HepG2 (cell line): Measurements from ENCODE around the gene CD58. TPM values are rescaled to one million over a fixed set of nuclear protein-coding genes. Genes with fewer than 3 reads are reported as not detected.
A peak's percentile ranks its signal among the peaks of the same experiment; 100 is the strongest.

Experiments used
- ASH2L ChIP-seq: fragments of 300-600, 200-600 bp; sonication (generic); IDR thresholded peaks from 2 replicates; pipeline ENCODE4 v1.7.0; 2017; ENCODE audit warnings: low read depth, mild to moderate bottlenecking, moderate library complexity, mixed read lengths, low read length; ENCODE audit not compliant: insufficient read length
- BHLHE40 ChIP-seq: IDR thresholded peaks from 2 replicates; pipeline ENCODE4 v1.6.1; 2011; ENCODE audit warnings: low read length, improper control_type of control experiment
- ERF ChIP-seq: IDR thresholded peaks from 2 replicates; pipeline ENCODE4 v1.6.1; 2018; ENCODE audit warnings: missing biosample characterization, missing genetic modification reagents
- HMGA1 ChIP-seq: sonication (generic); formaldehyde crosslinking; conservative IDR thresholded peaks from 2 replicates; pipeline ENCODE4 v1.4.0; 2020; ENCODE audit warnings: missing genetic modification reagents
- KAT8 ChIP-seq: IDR thresholded peaks from 2 replicates; pipeline ENCODE4 v1.6.1; 2016; ENCODE audit warnings: missing genetic modification reagents, missing compliant biosample characterization
- KIAA2018 ChIP-seq: sonication (generic); formaldehyde crosslinking; IDR thresholded peaks from 2 replicates; pipeline ENCODE4 v1.5.0; 2020; ENCODE audit warnings: mild to moderate bottlenecking, missing genetic modification reagents, borderline replicate concordance
- MIER3 ChIP-seq: IDR thresholded peaks from 2 replicates; pipeline ENCODE4 v1.6.1; 2016; ENCODE audit warnings: missing compliant biosample characterization, borderline replicate concordance
- PLRG1 ChIP-seq: fragments of 450-650 bp; conservative IDR thresholded peaks from 2 replicates; pipeline ENCODE4 v1.6.1; 2016
- RBFOX2 ChIP-seq: fragments of 200-400 bp; formaldehyde crosslinking; IDR thresholded peaks from 2 replicates; pipeline ENCODE4 v1.6.1; 2017; ENCODE audit warnings: low read depth, mild to moderate bottlenecking, low read length
- SMAD9 ChIP-seq: sonication (generic); formaldehyde crosslinking; IDR thresholded peaks from 2 replicates; pipeline ENCODE4 v1.5.1; 2020; ENCODE audit warnings: mild to moderate bottlenecking, missing genetic modification reagents
- TAF1 ChIP-seq: sonication (generic); formaldehyde crosslinking; IDR thresholded peaks from 2 replicates; pipeline ENCODE4 v1.4.0; 2020; ENCODE audit warnings: missing genetic modification reagents
- ZFP91 ChIP-seq: sonication (generic); formaldehyde crosslinking; IDR thresholded peaks from 2 replicates; pipeline ENCODE4 v1.9.0; 2022; ENCODE audit warnings: missing genetic modification reagents, mild to moderate bottlenecking, borderline replicate concordance
- ZNF160 ChIP-seq: sonication (generic); formaldehyde crosslinking; IDR thresholded peaks from 2 replicates; pipeline ENCODE4 v1.8.0; 2022; ENCODE audit warnings: mild to moderate bottlenecking, inconsistent platforms, missing genetic modification reagents
- ZNF280B ChIP-seq: sonication (generic); formaldehyde crosslinking; IDR thresholded peaks from 2 replicates; pipeline ENCODE4 v1.5.0; 2020; ENCODE audit warnings: missing genetic modification reagents, mild to moderate bottlenecking, borderline replicate concordance
- ZNF468 ChIP-seq: sonication (generic); formaldehyde crosslinking; IDR thresholded peaks from 2 replicates; pipeline ENCODE4 v1.8.0; 2022; ENCODE audit warnings: mild to moderate bottlenecking, moderate library complexity, missing genetic modification reagents
- ZNF549 ChIP-seq: sonication (generic); formaldehyde crosslinking; IDR thresholded peaks from 2 replicates; pipeline ENCODE4 v1.5.0; 2020; ENCODE audit warnings: missing genetic modification reagents
- ZNF564 ChIP-seq: sonication (generic); formaldehyde crosslinking; IDR thresholded peaks from 2 replicates; pipeline ENCODE4 v1.8.1; 2023; ENCODE audit warnings: mild to moderate bottlenecking, missing genetic modification reagents
- polyA plus RNA-seq, 8 experiments: library from polyadenylated mRNA; depleted of rRNA in 3 of 8; stranded (reverse) in 7 of 8; unstranded in 1 of 8; fragments of >200 nt; fragmentation: Illumina TruSeq in 4 of 8; extraction: Trizol in 4 of 8; gene quantifications; 2 replicates each; pipeline versions ENCODE4 v1.2.1 to v1.2.3, GENCODE V29; 2011 to 2016; ENCODE audit warnings: low read depth in 4 of 8, missing spikeins in 1 of 8, mixed read lengths in 1 of 8; ENCODE audit not compliant: insufficient read depth in 1 of 8
- total RNA-seq, 5 experiments: library from RNA; depleted of rRNA; stranded (reverse); fragments of >200 nt; fragmentation: Illumina TruSeq; extraction: Trizol; gene quantifications; 2 replicates each; pipeline ENCODE4 v1.2.3, GENCODE V29; 2016; ENCODE audit warnings: low read depth in 1 of 5

CD58 gene
- total and polyA plus RNA-seq, 2 of the 13 experiments (the other 11 are each of a cell fraction or from before 2014, with no cell fraction given): 9.4 to 13.5 TPM

- TF ChIP-seq ASH2L (peak; percentile 60), MIER3 (CRISPR knock-in tag) (peak; percentile 20; the same call in 1 of the 2 replicates), ZNF160 (CRISPR knock-in tag) (peak; percentile 44; the same call in 1 of the 2 replicates), TAF1 (CRISPR knock-in tag) (peak; percentile 72), PLRG1 (no peak), SMAD9 (CRISPR knock-in tag) (no peak), ZNF549 (no peak), KAT8 (CRISPR knock-in tag) (peak; percentile 47), ERF (CRISPR knock-in tag) (no peak), ZFP91 (CRISPR knock-in tag) (peak; percentile 65; the same call in 1 of the 2 replicates), KIAA2018 (CRISPR knock-in tag) (0 out of 2 replicates have a peak, but pooled peaks have one; percentile 47), RBFOX2 (peak; percentile 84), ZNF468 (CRISPR knock-in tag) (no peak), ZNF280B (CRISPR knock-in tag) (peak; percentile 56; the same call in 1 of the 2 replicates), HMGA1 (no peak), ZNF564 (CRISPR knock-in tag) (peak; percentile 56; the same call in 1 of the 2 replicates), BHLHE40 (no peak)
Measured at GRCh38 chr1:116570358-116571214, at the start of gene CD58 (continued).
